Muscle layer of colon (tissue), 2 donors: ENCODE measurements around the gene ARHGAP15.

Source experiments
- H3K27ac ChIP-seq: one replicate; pipeline ENCODE4 v1.7.0; 2013; ENCODE audit warnings: low read depth, mild to moderate bottlenecking, low read length, moderate library complexity
- H3K27me3 ChIP-seq, 2 donors: one replicate each; pipeline ENCODE4 v1.7.0; 2013; ENCODE audit warnings: low read length in 2 of 2, mild to moderate bottlenecking in 2 of 2; ENCODE audit not compliant: insufficient read depth in 2 of 2, control insufficient read depth in 1 of 2
- H3K36me3 ChIP-seq: one replicate; pipeline ENCODE4 v1.7.0; 2013; ENCODE audit warnings: mild to moderate bottlenecking, low read length; ENCODE audit not compliant: insufficient read depth
- H3K4me1 ChIP-seq: one replicate; pipeline ENCODE4 v1.7.0; 2013; ENCODE audit warnings: mild to moderate bottlenecking, low read length; ENCODE audit not compliant: insufficient read depth
- H3K4me3 ChIP-seq, 2 donors: one replicate each; pipeline ENCODE4 v1.7.0; 2013; ENCODE audit warnings: low read length in 2 of 2, low read depth in 1 of 2, mild to moderate bottlenecking in 1 of 2, moderate library complexity in 1 of 2
- H3K9ac ChIP-seq: one replicate; pipeline ENCODE4 v1.7.0; 2013; ENCODE audit warnings: low read length
- H3K9me3 ChIP-seq: one replicate; pipeline ENCODE4 v1.7.0; 2013; ENCODE audit warnings: mild to moderate bottlenecking, low read length
- donor health status: abdominal sarcoma.
- donor health status: Adenocarcinoma of cecum.

The ARHGAP15 gene

DNA sequence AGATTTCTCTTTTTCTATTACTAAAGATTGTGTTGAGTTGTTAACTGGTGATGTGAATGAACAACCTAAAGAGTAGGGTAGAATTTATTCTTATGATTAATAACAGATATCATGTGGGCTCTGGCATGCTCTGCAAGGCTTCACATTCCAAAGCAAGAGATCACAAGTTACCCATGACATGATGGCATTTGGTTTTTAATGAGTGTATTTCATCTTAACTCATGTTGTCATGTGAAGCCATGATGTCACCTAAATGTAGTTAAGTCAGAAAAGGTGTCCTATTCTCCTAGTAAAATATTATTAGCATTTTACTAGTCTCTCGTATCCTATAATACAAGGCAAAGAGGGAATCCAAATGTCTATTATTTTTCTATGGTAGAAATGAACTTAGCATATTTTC, 678.0 kb downstream of the ARHGAP15 start:
- H3K4me3 ChIP-seq = no peak overlapping the region
- no peaks in the 10 kb centered on the region for H3K27me3 ChIP-seq
- no peaks in the 10 kb centered on the region for H3K36me3 ChIP-seq
- H3K4me1 ChIP-seq = no peaks in the 10 kb centered on the region
- no peak overlapping the region for H3K9ac ChIP-seq
- no peak overlapping the region for H3K27ac ChIP-seq
- H3K9me3 ChIP-seq = no peaks in the 10 kb centered on the region

DNA sequence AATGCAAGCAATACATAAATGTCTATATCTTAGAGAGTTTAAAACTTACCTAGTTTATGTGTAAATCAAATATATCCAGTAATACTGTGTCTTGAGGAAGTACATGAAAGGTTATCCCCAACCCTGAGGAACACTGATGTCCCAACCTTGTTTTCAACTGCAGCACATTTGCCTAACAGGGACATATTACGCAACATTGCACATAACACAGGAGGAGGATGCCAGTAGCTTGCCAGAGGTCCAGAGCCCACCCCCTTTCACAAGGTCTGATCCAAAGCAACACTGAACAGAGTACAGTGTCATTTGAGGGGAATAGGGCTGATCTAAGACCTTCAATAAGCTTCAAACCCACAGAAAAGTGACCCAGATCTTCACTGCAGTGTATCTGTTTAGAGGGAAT, 678.5 kb downstream of the ARHGAP15 start:
- Histone ChIP-seq H3K27ac (no peak overlapping the region), H3K27me3 (no peaks in the 10 kb centered on the region), H3K4me1 (no peaks in the 10 kb centered on the region), H3K4me3 (no peak overlapping the region), H3K36me3 (no peaks in the 10 kb centered on the region), H3K9me3 (no peaks in the 10 kb centered on the region), H3K9ac (no peak overlapping the region)

DNA sequence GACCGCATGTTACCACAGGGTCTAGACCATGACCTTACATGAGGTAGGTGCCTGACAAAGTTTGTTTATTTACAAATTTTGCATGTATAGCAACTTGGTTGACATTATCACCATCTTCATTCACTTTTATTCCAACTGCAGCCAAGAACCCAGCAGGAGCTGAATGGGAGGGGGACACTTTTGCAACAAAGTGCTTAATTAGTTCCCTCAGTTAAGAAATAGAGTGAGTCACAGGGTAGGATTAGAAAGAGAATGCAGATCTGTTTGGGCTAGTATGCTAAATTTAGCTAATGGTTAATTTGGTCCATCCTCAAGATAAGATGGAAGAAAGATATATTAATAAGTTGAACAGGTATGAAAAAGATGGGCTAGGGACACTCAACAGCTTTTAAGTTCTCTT, 678.9 kb downstream of the ARHGAP15 start:
- Histone ChIP-seq H3K4me3 (no peak overlapping the region), H3K9me3 (no peaks in the 10 kb centered on the region), H3K27me3 (no peaks in the 10 kb centered on the region)

DNA sequence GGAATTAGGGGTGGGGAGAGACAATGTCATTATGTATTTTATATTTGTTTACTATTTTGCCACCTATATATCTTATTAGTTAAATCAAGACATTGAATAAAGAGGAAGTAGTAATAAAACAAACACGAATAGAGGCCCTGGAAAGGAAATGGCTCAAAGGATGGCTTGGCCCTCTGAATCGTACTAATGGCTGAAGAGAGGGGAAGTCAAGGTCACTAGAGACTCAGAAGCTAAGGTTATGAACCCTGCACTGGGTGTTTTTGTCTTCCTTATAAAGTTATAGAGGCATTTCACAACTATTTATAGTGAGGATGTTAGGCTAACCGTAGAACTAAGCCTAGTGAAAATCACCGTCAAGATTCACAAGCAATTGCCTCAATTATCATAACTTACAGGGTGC, 685.9 kb downstream of the ARHGAP15 start:
- Histone ChIP-seq H3K36me3 (no peaks in the 10 kb centered on the region), H3K9me3 (no peaks in the 10 kb centered on the region), H3K9ac (no peak overlapping the region), H3K27me3 (no peaks in the 10 kb centered on the region), H3K27ac (no peak overlapping the region), H3K4me1 (no peaks in the 10 kb centered on the region), H3K4me3 (no peak overlapping the region)

More for the DNA sequence above, 678.9 kb downstream of the ARHGAP15 start:
- Histone ChIP-seq H3K9ac (no peak overlapping the region), H3K4me1 (no peaks in the 10 kb centered on the region), H3K27ac (no peak overlapping the region), H3K36me3 (no peaks in the 10 kb centered on the region)

DNA sequence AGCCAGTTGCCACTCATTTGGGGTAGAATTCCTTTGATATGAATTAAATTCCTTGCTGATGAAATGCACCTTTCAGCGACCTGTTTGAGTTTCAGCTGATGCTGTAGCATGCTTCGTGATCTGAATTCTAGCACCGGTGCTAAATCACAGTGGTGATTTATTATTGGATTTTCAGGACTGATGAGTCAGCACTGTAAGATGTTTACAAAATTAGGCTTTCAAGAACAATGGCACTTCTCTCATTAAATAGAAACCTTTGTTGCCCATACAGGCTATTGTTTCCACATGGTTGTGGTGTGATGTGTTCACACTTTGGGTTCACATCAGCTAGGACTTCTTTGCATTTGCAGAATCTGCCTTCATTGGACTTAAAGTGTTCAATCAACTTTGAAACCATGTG, 687.7 kb downstream of the ARHGAP15 start:
- Histone ChIP-seq H3K36me3 (no peaks in the 10 kb centered on the region), H3K9me3 (no peaks in the 10 kb centered on the region), H3K27ac (no peak overlapping the region), H3K4me1 (no peaks in the 10 kb centered on the region), H3K9ac (no peak overlapping the region), H3K27me3 (no peaks in the 10 kb centered on the region), H3K4me3 (no peak overlapping the region)
